Neural progenitor cell (in vitro differentiated cells): ENCODE data around the gene MELK. TPM values are rescaled to one million over a fixed set of nuclear protein-coding genes. Genes with fewer than 3 reads are reported as not detected.

ENCODE experiments used
- DNase-seq: peaks from one replicate; pipeline ENCODE4 v3.0.0-alpha.2; 2016; ENCODE audit warnings: low spot score
- H2AFZ ChIP-seq: fragments of 200-600 bp; sonication (generic); replicated peaks from 2 replicates; pipeline ENCODE4 v1.6.1; 2016; ENCODE audit warnings: antibody characterized with exemption
- H3F3A ChIP-seq: fragments of 200-600 bp; sonication (generic); 2 replicates; pipeline ENCODE4 v1.6.1; 2016; ENCODE audit warnings: antibody characterized with exemption, low read depth
- H3K27ac ChIP-seq: fragments of 200-600 bp; sonication (generic); 2 replicates; pipeline ENCODE4 v1.5.1; 2016; ENCODE audit warnings: mild to moderate bottlenecking
- H3K27me3 ChIP-seq: fragments of 200-600 bp; sonication (generic); 2 replicates; pipeline ENCODE4 v1.6.1; 2016; ENCODE audit warnings: mild to moderate bottlenecking, moderate library complexity
- H3K36me3 ChIP-seq: fragments of 200-600 bp; sonication (generic); 2 replicates; pipeline ENCODE4 v1.5.1; 2016
- H3K4me1 ChIP-seq: fragments of 200-600 bp; sonication (generic); 2 replicates; pipeline ENCODE4 v1.6.1; 2016; ENCODE audit warnings: mixed run types
- H3K4me2 ChIP-seq: fragments of 200-600 bp; sonication (generic); 2 replicates; pipeline ENCODE4 v1.6.1; 2016
- H3K4me3 ChIP-seq: fragments of 200-600 bp; sonication (generic); 2 replicates; pipeline ENCODE4 v1.5.1; 2016
- H3K79me2 ChIP-seq: fragments of 200-600 bp; sonication (generic); 2 replicates; pipeline ENCODE4 v1.6.1; 2016; ENCODE audit warnings: low read depth
- H3K9ac ChIP-seq: fragments of 200-600 bp; sonication (generic); 2 replicates; pipeline ENCODE4 v1.6.1; 2016
- H3K9me3 ChIP-seq: fragments of 200-600 bp; sonication (generic); 2 replicates; pipeline ENCODE4 v1.5.1; 2016; ENCODE audit warnings: low read depth
- H4K20me1 ChIP-seq: fragments of 200-600 bp; sonication (generic); 2 replicates; pipeline ENCODE4 v1.6.1; 2016; ENCODE audit warnings: low read depth
- H3K27ac Mint-ChIP-seq: 3 replicates; pipeline ENCODE4 v1.8.0; 2021; ENCODE audit warnings: mixed read lengths
- H3K27me3 Mint-ChIP-seq: 2 replicates; pipeline ENCODE4 v1.8.0; 2022; ENCODE audit warnings: low read depth, mild to moderate bottlenecking, inconsistent platforms, moderate library complexity, mixed read lengths; ENCODE audit not compliant: insufficient read depth
- H3K36me3 Mint-ChIP-seq: 3 replicates; pipeline ENCODE4 v1.8.0; 2021; ENCODE audit warnings: mixed read lengths
- H3K4me1 Mint-ChIP-seq: 3 replicates; pipeline ENCODE4 v1.8.0; 2021; ENCODE audit warnings: mixed read lengths
- H3K4me3 Mint-ChIP-seq: 3 replicates; pipeline ENCODE4 v1.8.0; 2021; ENCODE audit warnings: mild to moderate bottlenecking, moderate library complexity, mixed read lengths
- H3K9me3 Mint-ChIP-seq: 3 replicates; pipeline ENCODE4 v1.8.0; 2020; ENCODE audit warnings: mixed read lengths
- CTCF ChIP-seq: fragments of 200-600 bp; sonication (generic); IDR thresholded peaks from 2 replicates; pipeline ENCODE4 v1.5.1; 2017; ENCODE audit warnings: antibody characterized with exemption, mild to moderate bottlenecking
- EZH2 ChIP-seq: fragments of 200-600 bp; sonication (generic); IDR thresholded peaks from 2 replicates; pipeline ENCODE4 v1.6.1; 2017; ENCODE audit warnings: antibody characterized with exemption, mild to moderate bottlenecking, moderate library complexity
- EZH2phosphoT487 ChIP-seq: fragments of 200-600 bp; sonication (generic); IDR thresholded peaks from 2 replicates; pipeline ENCODE4 v1.6.1; 2017; ENCODE audit warnings: antibody characterized with exemption
- total RNA-seq: library from RNA; depleted of rRNA; stranded (reverse); fragments of >200 nt; gene quantifications from 2 replicates; pipeline ENCODE4 v1.2.3, GENCODE V29; 2015; ENCODE audit warnings: low replicate concordance

MELK gene
- total RNA-seq, 1 donor from 2014 or later = 112 TPM

GRCh38 chr9:36665387-36665786 lies 92.7 kb downstream of the MELK start:
- Histone ChIP-seq H4K20me1 (no peaks in the 10 kb centered on the region), H3K79me2 (no peaks in the 10 kb centered on the region), H3K36me3 (peaks cover 8% of the 10 kb centered on the region), H3K9me3 (no peaks in the 10 kb centered on the region), H2AFZ (no peak overlapping the region), H3F3A (peaks cover 3% of the 10 kb centered on the region), H3K27ac (no peak overlapping the region), H3K4me3 (no peak overlapping the region), H3K27me3 (no peaks in the 10 kb centered on the region), H3K4me1 (no peaks in the 10 kb centered on the region), H3K4me2 (no peak overlapping the region), H3K9ac (no peak overlapping the region)
- Mint-ChIP-seq H3K36me3 (peaks cover 20% of the 10 kb centered on the region), H3K4me1 (no peaks in the 10 kb centered on the region), H3K4me3 (no peak overlapping the region), H3K27me3 (no peaks in the 10 kb centered on the region), H3K9me3 (no peaks in the 10 kb centered on the region), H3K27ac (no peak overlapping the region)
- TF ChIP-seq EZH2phosphoT487 = no peak
- no peak for TF ChIP-seq EZH2
- no peak for TF ChIP-seq CTCF
- DNase-seq = no peak

- no peak overlapping the region for H2AFZ ChIP-seq
- H3K4me1 ChIP-seq = no peaks in the 10 kb centered on the region
- H3K27ac ChIP-seq = no peak overlapping the region
- Mint-ChIP-seq H3K36me3 (peaks cover 17% of the 10 kb centered on the region), H3K27ac (no peak overlapping the region), H3K27me3 (no peaks in the 10 kb centered on the region), H3K4me1 (no peaks in the 10 kb centered on the region), H3K4me3 (no peak overlapping the region), H3K9me3 (no peaks in the 10 kb centered on the region)
- H3K4me2 ChIP-seq = no peak overlapping the region
- H3K9ac ChIP-seq = no peak overlapping the region
- no peak for DNase-seq
- peaks cover 3% of the 10 kb centered on the region for H3F3A ChIP-seq
- no peaks in the 10 kb centered on the region for H3K27me3 ChIP-seq
- TF ChIP-seq CTCF = no peak
- TF ChIP-seq EZH2phosphoT487 = no peak
- TF ChIP-seq EZH2 = no peak
- H3K9me3 ChIP-seq = no peaks in the 10 kb centered on the region
- H3K4me3 ChIP-seq = no peak overlapping the region
- H3K79me2 ChIP-seq = no peaks in the 10 kb centered on the region
- H3K36me3 ChIP-seq = peaks cover 8% of the 10 kb centered on the region
- no peaks in the 10 kb centered on the region for H4K20me1 ChIP-seq
Observed at GRCh38 chr9:36665921-36666431, 93.3 kb downstream of the MELK start.

GRCh38 chr9:36671561-36671960 lies 98.9 kb downstream of the MELK start:
- no peaks in the 10 kb centered on the region for H3K27me3 ChIP-seq
- H3K79me2 ChIP-seq = no peaks in the 10 kb centered on the region
- no peaks in the 10 kb centered on the region for H3K4me1 ChIP-seq
- H4K20me1 ChIP-seq = no peaks in the 10 kb centered on the region
- H3K4me2 ChIP-seq = no peak overlapping the region
- Mint-ChIP-seq H3K9me3 (no peaks in the 10 kb centered on the region), H3K27me3 (no peaks in the 10 kb centered on the region), H3K4me1 (no peaks in the 10 kb centered on the region), H3K36me3 (peaks cover 15% of the 10 kb centered on the region), H3K27ac (no peak overlapping the region), H3K4me3 (no peak overlapping the region)
- TF ChIP-seq CTCF = no peak
- no peak for TF ChIP-seq EZH2
- no peak for TF ChIP-seq EZH2phosphoT487
- no peak overlapping the region for H2AFZ ChIP-seq
- peaks cover 3% of the 10 kb centered on the region for H3F3A ChIP-seq
- H3K36me3 ChIP-seq = peaks cover 26% of the 10 kb centered on the region
- no peak overlapping the region for H3K4me3 ChIP-seq
- H3K9me3 ChIP-seq = no peaks in the 10 kb centered on the region
- H3K9ac ChIP-seq = no peak overlapping the region
- DNase-seq = no peak
- H3K27ac ChIP-seq = no peak overlapping the region
